GM18868 (cell line): ENCODE results near the gene CXCL8.
"Not testable (repeated sequence)": the region's sequence is repeated elsewhere in the genome, so short reads cannot be mapped to it uniquely, and the experiment has no call there.

Experiments
- ATAC-seq: cut with Tn5 transposase; IDR thresholded peaks from one replicate; pipeline ENCODE4 v1.9.1; 2021; ENCODE audit warnings: mild to moderate bottlenecking, moderate library complexity; ENCODE audit not compliant: unreplicated experiment

Gene CXCL8

DNA sequence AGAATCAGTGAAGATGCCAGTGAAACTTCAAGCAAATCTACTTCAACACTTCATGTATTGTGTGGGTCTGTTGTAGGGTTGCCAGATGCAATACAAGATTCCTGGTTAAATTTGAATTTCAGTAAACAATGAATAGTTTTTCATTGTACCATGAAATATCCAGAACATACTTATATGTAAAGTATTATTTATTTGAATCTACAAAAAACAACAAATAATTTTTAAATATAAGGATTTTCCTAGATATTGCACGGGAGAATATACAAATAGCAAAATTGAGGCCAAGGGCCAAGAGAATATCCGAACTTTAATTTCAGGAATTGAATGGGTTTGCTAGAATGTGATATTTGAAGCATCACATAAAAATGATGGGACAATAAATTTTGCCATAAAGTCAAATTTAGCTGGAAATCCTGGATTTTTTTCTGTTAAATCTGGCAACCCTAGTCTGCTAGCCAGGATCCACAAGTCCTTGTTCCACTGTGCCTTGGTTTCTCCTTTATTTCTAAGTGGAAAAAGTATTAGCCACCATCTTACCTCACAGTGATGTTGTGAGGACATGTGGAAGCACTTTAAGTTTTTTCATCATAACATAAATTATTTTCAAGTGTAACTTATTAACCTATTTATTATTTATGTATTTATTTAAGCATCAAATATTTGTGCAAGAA is 2.3 kb downstream of the CXCL8 start:
- no peak for ATAC-seq

DNA sequence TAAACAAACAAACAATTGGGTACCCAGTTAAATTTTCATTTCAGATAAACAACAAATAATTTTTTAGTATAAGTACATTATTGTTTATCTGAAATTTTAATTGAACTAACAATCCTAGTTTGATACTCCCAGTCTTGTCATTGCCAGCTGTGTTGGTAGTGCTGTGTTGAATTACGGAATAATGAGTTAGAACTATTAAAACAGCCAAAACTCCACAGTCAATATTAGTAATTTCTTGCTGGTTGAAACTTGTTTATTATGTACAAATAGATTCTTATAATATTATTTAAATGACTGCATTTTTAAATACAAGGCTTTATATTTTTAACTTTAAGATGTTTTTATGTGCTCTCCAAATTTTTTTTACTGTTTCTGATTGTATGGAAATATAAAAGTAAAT is 2.9 kb downstream of the CXCL8 start:
- ATAC-seq, result no peak

DNA sequence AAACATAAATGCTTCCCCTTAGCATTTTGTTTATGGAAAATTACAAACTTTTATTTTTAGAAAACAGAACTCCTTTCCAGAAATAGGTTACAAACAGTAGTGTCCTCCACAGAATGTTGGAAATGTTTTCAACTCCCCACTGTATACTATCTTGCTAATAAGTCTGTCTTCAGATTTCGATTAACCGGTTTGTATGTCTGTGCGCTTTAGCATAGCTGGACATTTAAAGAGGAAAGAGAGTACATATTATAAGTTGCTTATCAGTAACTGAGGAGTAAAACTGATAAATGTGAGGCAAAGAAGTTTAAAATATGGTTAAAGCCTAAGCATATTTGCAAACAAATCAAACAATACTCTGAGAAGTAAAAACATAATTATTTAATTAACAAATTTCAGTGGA is 3.4 kb downstream of the CXCL8 start:
- no peak for ATAC-seq

DNA sequence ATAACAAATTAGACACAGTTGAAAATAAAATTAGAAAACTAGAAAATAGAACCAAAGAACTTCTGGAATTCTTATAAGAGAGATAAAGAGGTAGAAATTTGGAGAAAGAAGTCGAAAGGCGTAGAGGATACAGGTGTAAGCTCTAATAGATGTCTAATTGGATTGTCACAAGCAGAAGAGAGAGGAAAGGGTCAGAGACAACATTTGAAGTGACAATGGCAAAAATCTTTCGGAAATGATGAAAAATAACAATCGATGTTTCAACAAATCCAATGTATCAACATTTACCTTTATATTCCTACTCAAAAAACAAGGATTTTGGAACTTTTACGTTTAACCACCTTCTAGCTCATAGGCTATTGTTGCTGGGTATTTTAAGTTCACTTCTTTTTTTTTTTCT is 3.8 kb downstream of the CXCL8 start:
- ATAC-seq, result no peak

DNA sequence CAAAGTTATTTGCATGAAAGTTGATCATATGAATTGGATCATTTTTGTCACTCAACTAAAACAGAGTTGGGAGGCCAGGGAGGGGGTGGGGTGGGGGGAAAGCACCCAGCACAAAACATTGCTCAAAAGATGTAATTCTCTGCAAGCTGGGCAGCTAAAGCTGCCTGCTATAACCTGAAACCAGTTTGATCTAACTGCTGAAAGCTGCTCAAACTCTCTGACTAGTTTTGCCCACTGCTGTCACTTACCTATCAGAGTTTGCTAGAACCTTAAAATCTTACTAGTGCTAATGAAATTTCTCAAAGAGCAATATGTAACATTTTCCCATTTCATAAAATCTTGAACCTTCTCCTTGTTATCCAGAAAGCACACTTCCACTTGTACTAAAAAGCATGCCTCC is 10.4 kb downstream of the CXCL8 start:
- no peak for ATAC-seq

DNA sequence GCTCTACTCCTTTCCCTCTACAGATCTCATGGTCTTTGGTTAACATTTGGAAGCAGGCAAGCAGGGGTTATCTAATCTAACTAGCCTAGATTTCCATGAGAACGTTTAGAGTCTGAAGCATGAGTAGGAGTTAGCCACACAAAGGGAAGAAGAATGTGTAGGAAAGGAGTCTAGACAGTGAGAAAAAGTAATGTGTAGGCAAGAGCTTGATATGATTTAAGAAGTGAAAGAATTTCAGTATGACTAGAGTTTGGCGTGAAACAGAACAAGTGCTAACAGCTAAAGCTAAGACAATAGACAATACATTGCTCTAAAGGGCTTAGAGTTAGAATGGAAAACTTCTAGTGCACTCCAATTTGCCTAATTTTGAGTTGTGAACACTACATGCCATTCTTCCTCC is 10.8 kb downstream of the CXCL8 start:
- peak; percentile 74 for ATAC-seq

DNA sequence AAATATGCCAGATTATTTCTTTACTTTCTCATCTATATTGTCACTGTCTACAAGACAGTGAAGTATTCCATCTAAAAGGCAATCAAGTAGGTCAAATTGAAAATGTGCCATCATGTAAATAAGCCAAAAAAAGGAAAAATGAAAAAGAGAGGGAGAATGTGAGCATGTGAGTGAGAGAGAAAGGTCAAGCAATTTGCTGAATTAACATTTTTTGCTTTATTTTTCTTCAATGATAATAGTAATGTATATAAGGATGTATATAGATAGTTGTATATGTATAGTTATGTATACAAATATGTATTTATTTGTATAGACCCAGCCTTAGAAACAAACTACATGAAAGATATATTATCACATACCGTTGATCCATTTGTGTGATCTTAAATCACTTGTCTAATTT is 11.5 kb downstream of the CXCL8 start:
- no peak for ATAC-seq

DNA sequence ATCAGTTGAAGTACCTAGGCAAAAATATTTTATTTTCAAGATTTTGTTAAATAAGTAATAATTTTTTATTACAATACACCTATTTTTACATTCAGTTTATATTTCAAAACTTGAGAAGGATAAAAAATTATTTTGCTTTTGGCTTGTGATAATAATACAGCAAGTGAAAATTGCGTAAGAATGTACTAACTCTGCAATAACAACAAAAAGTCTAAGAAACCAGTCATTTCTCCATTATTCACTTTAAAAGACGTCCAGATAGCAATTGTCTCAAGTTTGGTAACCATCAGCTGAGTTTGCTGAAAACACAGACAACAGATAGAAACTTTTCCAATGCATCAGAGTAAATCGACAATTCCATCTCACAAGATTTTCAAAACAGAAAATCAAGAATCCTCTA is 12.1 kb downstream of the CXCL8 start:
- no peak for ATAC-seq

DNA sequence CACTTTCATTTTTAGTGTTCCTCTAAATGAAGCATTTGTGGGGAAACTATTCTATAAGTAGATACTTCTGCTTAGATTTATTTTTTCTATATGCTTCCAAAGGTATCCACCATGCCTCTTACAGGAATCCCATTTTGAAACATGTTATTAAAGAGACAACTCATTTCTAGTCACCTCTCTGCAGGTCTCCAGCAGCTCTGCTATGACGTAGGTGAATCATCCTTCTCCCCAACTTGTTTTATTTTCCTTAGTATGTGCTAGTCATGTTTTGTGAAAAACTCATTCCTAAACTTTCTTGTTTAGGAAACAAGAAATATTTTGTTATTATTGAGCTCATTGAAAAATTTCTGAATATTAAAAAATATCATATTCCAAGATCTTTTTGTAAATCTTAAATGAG is 12.8 kb downstream of the CXCL8 start:
- no peak for ATAC-seq

DNA sequence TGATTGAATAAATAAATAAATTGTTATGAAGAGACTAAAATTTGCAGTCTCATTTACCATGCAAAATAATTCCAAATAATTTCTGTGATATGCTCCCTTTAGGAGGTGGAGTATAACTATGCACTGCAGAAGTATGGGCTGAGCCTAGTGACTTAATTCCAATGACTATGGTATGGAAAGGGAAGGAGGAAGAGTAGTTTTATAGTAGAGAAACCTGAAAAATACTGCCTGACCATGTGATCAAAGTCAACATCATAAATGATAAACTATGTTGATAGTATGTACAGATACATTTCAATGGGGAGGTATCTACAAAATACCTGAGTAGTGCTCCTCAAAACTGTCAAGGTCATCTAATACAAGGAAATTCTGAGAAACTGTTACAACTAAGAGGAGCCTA is 14.6 kb downstream of the CXCL8 start:
- ATAC-seq, result no peak

DNA sequence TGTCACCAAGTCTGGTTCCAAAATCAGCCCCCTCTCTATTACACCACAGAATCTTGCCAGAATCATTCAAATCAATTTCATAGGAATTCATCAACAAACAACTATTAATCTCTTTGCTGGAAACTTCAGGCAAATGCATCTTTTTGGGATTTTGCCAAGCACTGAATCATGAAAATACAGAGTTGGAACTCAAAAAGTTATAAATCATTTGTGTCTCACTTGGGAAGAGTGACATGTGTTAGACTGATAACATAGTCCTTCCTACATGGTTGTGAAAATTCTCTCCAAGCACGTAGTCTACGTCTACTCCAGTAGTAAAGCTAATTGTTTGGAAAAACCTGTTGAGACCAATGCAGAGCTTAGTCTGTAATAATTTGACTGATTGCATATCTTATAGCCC is 19.0 kb downstream of the CXCL8 start:
- no peak for ATAC-seq

DNA sequence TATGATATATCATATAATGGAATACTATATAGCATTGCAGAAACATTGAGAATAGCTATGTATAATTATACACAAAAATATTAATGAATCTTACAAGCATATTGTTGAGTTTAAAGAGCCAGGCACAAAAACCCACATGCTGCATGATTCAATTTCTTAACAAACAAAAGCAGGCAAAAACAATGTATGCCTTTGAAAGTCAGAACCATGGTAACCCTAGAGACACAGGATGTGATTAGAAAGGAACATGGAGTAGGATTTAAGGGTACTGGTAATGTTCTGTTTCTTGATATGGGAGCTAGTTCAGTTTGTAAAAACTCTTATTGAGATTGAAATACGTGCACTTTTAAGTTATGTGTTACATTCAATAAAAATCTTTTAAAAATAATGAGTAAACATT is 21.5 kb downstream of the CXCL8 start:
- ATAC-seq, result no peak

DNA sequence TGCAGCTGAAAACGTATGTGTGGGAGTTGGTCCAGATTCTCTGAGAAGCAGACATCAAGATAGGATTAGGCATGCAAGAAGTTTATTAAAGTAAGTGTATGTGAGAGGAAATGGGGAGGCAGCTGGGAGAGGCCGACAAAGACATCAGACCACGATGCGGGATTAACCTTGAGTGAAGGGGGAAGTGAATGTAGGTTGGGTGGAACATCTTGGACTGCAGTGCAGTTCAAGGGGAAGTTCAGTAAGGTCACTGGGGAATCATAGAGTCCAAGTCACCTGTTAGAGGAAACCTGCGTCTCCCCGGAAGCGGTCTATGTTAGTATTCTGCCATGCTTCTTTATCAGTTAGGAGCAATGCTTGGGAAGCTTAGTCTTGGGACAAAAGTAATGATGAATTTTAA is 22.0 kb downstream of the CXCL8 start:
- ATAC-seq, result no peak

DNA sequence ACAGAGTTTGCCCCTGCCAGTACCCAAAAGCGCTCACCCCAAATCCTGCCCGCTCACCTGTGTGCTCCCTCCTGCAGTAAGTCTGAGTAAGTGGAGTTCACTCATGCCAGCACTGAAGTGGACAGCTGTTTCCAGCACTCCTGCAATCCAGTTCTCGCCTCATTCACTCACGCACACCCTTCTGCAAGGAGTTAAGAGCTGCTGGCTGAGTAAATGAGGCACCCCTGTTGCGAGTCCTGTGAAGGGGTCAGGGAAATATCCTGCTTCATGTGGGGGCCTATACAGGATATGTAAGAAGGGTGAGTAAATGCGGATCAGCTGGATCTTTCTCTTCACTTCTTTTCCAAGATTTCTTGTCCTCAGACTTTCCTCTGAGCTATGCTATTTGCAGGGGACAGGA is 23.5 kb downstream of the CXCL8 start:
- ATAC-seq, result no peak

DNA sequence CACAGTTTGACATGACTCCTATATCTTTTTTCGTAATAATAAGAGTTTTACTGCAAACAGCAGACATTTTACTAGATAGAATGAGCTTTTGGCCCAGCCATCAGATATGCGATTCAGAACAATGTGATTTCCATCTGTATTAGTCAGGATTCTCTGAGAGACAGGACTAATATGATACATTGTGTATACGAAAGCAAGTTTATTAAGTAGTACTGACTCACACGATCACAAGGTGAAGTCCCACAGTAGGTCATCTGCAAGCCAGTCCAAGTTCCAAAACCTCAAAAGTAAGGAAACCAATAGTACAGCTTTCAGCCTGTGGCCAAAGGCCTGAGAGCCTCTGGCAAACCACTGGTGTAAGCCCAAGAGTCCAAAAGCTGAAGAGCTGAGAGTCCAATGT is 24.1 kb downstream of the CXCL8 start:
- ATAC-seq, result no peak

DNA sequence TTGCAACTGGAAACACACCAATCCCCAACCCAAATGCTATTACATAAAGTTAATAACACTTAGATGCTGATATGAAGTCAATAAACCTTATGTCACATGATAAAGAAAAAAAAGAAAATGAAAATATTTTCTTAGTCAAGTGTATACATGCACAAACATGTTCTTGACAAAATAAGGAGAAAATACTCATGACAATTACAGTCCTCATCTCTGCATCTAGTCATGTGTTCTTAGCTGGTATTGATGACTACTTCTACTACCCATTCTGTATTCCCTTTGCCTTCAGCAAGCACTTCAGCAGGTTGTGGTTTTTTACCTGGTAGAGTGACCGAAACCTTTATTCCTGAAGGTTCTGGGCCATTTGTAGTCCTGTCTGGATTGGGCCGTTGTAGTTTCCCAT is 24.9 kb downstream of the CXCL8 start:
- ATAC-seq, result no peak

DNA sequence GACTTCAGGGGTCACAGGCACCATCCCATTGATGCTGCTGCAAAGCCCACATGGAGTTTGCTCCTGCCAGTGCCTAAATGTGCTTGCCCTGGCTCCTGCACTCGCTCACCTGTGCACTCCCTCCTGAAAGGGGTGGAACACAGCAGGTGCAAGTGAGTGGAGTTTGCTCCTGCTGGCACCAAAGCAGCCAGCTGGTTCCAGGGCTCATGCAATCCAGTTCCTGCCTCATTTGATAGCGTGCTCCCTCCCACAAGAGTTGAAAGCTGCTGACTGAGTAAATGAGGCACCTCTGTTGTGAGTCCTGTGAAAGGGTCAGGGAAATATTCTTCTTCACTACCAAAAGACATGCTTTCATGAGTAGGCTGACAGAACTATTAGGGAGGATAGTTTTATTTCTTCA is 30.5 kb downstream of the CXCL8 start:
- no peak for ATAC-seq

DNA sequence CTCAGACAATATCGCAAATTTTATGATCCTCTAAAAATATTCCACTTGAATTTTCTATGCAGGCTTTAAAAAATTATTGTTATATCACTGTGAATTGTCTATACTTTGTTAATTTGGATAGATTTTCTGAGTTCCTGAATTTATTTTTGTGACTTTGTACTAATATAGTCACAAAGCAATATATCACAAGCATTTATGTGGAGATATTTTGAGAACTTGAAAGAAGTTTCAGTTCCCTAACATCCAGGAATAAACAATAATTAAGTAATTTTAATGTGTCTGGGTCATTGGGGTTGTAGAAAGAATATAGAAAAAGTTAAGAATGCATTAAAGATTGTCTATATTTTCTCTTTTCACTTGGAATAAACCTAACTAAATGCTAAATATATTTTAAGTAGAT is 32.0 kb downstream of the CXCL8 start:
- ATAC-seq, result no peak

DNA sequence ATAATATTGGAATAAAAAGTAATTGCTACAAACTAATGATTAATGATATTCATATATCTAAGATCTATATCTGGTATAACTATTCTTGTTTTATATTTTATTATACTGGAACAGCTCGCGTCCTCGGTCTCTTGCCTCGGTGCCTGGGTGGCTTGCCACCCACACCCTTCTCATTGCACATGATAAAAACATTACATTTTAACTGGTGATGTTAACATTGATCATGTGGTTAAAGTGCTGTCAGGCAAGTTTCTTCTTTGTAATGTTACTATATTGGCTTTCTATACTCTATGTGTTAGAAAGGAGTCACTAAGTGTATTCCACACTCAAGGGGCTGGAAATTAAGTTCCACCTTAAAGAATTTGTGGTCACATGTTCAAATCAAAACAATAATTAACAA is 34.0 kb downstream of the CXCL8 start:
- ATAC-seq, result not testable (repeated sequence)

DNA sequence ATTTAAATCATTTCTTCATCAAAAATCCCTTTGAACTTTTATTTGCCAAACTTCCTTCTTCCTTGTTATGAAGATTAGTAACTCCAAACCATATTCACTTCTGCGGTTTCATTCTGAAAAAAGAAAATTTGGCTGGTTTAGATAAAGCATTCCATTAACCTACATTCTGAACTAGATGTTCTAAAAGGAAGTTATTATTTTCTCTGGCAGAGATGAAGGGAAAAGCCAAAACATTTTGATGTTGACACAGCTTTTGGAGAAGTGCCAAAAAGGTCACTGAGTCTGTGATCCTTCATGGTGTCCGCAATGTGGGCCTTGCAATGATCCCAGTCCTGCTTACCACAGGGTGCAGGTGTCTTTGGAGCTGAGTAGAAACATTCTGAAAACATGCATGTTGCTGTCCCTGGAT is 36.0 kb downstream of the CXCL8 start:
- ATAC-seq, result no peak

DNA sequence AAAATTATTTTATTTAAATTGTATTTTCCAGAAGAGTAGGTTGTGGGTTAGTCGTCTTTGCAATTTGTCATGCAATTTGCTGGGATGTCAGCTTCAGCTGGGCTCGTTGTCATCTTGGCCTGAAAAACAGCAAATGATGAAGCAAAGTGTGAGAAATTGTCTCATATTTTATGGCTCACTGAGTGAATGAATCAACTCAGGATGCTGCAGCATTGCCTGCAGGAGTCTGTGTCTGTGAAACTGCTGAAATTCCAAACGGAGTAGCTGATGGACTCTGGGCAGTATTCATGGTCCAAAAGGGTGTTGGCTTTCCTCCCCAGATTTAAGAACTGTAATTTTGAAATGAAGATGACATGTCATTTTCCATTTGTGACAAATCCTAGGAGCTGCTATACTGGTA is 37.2 kb downstream of the CXCL8 start:
- ATAC-seq, result no peak

DNA sequence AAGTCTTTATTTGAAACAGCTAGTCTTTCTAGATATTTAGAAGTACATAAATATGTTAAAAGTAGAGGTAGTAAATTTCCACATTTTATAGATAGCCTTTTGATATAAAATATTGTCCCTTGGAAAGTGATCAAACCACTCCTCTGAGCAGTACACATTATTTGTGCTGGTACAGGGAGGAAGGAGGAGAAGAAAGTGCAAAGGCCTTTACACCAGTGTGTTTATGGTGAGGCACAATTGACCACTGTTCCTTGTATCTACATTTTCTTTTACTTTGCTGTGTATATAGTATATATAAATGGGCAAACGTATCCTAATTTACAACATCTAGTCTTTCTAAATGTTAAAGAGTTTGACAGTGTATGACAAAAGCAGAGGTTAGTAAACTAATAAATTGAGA is 39.9 kb downstream of the CXCL8 start:
- no peak for ATAC-seq

DNA sequence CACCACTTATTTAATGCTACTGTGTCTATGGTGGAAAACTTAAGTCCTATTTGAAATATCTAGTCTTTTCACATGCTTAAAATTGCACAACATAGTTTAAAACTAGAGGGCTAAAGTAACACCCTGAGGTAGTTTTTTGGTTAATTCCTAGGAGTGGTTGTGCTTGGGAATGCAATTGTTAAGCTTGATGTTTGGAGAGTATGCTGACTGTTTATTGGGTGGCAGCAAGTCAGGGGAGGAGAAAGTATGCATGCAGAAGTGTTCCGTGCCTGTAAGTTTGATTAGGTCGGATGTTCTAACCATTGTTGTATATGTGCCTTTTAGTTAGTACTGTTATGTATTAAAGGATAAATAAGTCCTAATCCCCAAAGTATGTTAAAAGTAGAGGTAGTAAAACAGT is 40.5 kb downstream of the CXCL8 start:
- ATAC-seq, result no peak

DNA sequence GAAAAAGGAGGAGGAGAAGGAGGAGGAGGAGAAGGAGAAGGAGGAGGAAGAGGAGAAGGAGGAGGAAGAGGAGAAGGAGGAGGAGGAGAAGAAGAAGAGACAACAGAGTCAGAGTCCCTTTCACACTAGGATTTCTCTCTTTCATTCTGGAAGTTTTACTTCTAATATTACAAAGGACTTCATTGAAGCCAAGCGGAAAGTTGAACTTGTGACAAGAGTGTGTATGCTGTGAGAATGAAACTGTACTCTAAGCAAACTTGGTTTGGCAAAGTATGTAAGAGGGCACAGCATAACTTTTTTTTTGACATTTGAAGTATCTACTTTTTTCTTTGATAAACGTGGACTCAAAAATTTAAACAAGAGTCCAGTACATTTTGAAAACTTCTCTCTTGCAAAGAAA is 48.0 kb downstream of the CXCL8 start:
- ATAC-seq, result no peak
